Lower leg skin (tissue), 4 donors: ENCODE data around the gene ZNF443. TPM values are rescaled to one million over a fixed set of nuclear protein-coding genes. Genes with fewer than 3 reads are reported as not detected.
"Not testable (repeated sequence)": the region's sequence is repeated elsewhere in the genome, so short reads cannot be mapped to it uniquely, and the experiment has no call there.

Experiments
- DNase-seq, 2 donors: peaks; one replicate each; pipeline ENCODE4 v3.0.0-alpha.2; 2019; ENCODE audit warnings: low spot score in 2 of 2
- H3K4me3 ChIP-seq: fragments of 200-600 bp; sonication (generic); 2 replicates; pipeline ENCODE4 v1.5.1; 2017; ENCODE audit warnings: mild to moderate bottlenecking, low read depth; ENCODE audit not compliant: poor library complexity, severe bottlenecking
- CTCF ChIP-seq, 3 donors: fragments of 450-650 bp; IDR thresholded peaks; one replicate each; pipeline ENCODE4 v1.5.1; 2016; ENCODE audit warnings: antibody characterized with exemption in 3 of 3, mild to moderate bottlenecking in 3 of 3, moderate library complexity in 2 of 3
- POLR2A ChIP-seq, 2 donors: fragments of 450-650 bp; IDR thresholded peaks; one replicate each; pipeline ENCODE4 v1.6.1; 2016 to 2017; ENCODE audit warnings: antibody characterized with exemption in 2 of 2, mild to moderate bottlenecking in 1 of 2, moderate library complexity in 1 of 2
- WGBS, 2 donors: methylation state at CpG; one replicate each; pipeline ENCODE4 v1.1.5; 2018; 5-methylcytosine and 5-hydroxymethylcytosine counted together
- intact Hi-C: fragments of 100-400 bp; cut with DNase I; formaldehyde crosslinking; loops from one replicate; pipeline ENCODE4 v1.15.0; 2023; ENCODE audit warnings: low total_unique reads
- total RNA-seq, 4 donors: library from RNA; depleted of rRNA; stranded (reverse); fragments of >200 nt; gene quantifications; one replicate each; pipeline ENCODE4 v1.1.0, GENCODE V29; 2016

Gene ZNF443
- total RNA-seq, 4 donors from 2014 or later: 4.0 to 5.2 (median 4.9) TPM

- WGBS, 2 donors: 45 to 46% methylated on average over 6 of the region's 6 CpGs
- intact Hi-C loops: no loop called here
- TF ChIP-seq POLR2A (IDR thresholded peaks at IDR 0.05) (no peak), CTCF (IDR thresholded peaks at IDR 0.05) (no peak)
- H3K4me3 ChIP-seq: no peak overlapping the region
- peak in 1 of 2 donors; percentile 17 for DNase-seq
Observed at GRCh38 chr19:12453495-12453894, 12.7 kb upstream of the ZNF443 start.

- no peak overlapping the region for H3K4me3 ChIP-seq
- DNase-seq: no peak
- WGBS, 2 donors: 87 to 89% methylated on average over 10 of the region's 10 CpGs
- TF ChIP-seq CTCF (IDR thresholded peaks at IDR 0.05): no peak
- no peak for TF ChIP-seq POLR2A (IDR thresholded peaks at IDR 0.05)
- intact Hi-C loops: no loop called here
Observed at GRCh38 chr19:12450844-12451243, 10.0 kb upstream of the ZNF443 start.

- no peak for DNase-seq
- H3K4me3 ChIP-seq: no peak overlapping the region
- TF ChIP-seq CTCF (IDR thresholded peaks at IDR 0.05): no peak
- TF ChIP-seq POLR2A (IDR thresholded peaks at IDR 0.05): no peak
- 63% methylated on average over 2 of the region's 2 CpGs; no CpG with 5 or more reads in 1 of the 2 donors for WGBS, 2 donors
- intact Hi-C loops: no loop called here
Observed at GRCh38 chr19:12448808-12449207, 8.0 kb upstream of the ZNF443 start.

- peak in 1 of 2 donors; percentile 15 for DNase-seq
- intact Hi-C loops: not testable (repeated sequence)
- WGBS, 2 donors: 1 to 3% methylated on average over 17 to 22 of the region's 28 CpGs
Observed at GRCh38 chr19:12439686-12440540, 908 bp downstream of the ZNF443 start.

GRCh38 chr19:12430726-12431299, 10.0 kb downstream of the ZNF443 start:
- H3K4me3 ChIP-seq, DNase-seq, intact Hi-C loops: not testable (repeated sequence)
- WGBS, 2 donors: 97% methylated on average over 6 of the region's 6 CpGs

More at GRCh38 chr19:12439686-12440540, 908 bp downstream of the ZNF443 start:
- H3K4me3 ChIP-seq: peak overlapping the region; percentile 70

GRCh38 chr19:12425888-12426274, 14.9 kb downstream of the ZNF443 start:
- WGBS, 2 donors: 94 to 95% methylated on average over 4 of the region's 4 CpGs
- intact Hi-C loops: no loop called here
- TF ChIP-seq POLR2A (IDR thresholded peaks at IDR 0.05): no peak
- no peak for TF ChIP-seq CTCF (IDR thresholded peaks at IDR 0.05)
- no peak overlapping the region for H3K4me3 ChIP-seq
- DNase-seq: no peak
